Thoracic aorta (tissue), 2 donors: ENCODE results near the gene ENPP3. TPM values are rescaled to one million over a fixed set of nuclear protein-coding genes. Genes with fewer than 3 reads are reported as not detected.

Experiments used
- ATAC-seq: fragments of 150-250 bp; one replicate; pipeline ENCODE4 v1.8.0; 2017; ENCODE audit warnings: low read depth; ENCODE audit not compliant: insufficient number of reproducible peaks, low FRiP score
- DNase-seq: peaks from one replicate; pipeline ENCODE4 v3.0.0-alpha.2; 2020; ENCODE audit warnings: low spot score
- H3K27ac ChIP-seq, 2 donors: fragments of 200-600 bp; sonication (generic); 1 replicate in 1 of 2; 2 replicates in 1 of 2; pipeline ENCODE4 v1.5.1; 2016; ENCODE audit warnings: mild to moderate bottlenecking in 2 of 2, moderate library complexity in 2 of 2
- H3K27me3 ChIP-seq: fragments of 200-600 bp; sonication (generic); replicated peaks from 2 replicates; pipeline ENCODE4 v1.6.0; 2016; ENCODE audit warnings: mild to moderate bottlenecking; ENCODE audit not compliant: insufficient read depth
- H3K36me3 ChIP-seq: fragments of 200-600 bp; sonication (generic); one replicate; pipeline ENCODE4 v1.5.1; 2016
- H3K4me1 ChIP-seq, 2 donors: fragments of 200-600 bp; sonication (generic); 1 replicate in 1 of 2; 2 replicates in 1 of 2; pipeline versions ENCODE4 v1.5.1 to v1.6.0; 2016; ENCODE audit warnings: low read depth in 2 of 2, mild to moderate bottlenecking in 1 of 2; ENCODE audit not compliant: control insufficient read depth in 1 of 2
- H3K4me3 ChIP-seq: fragments of 200-600 bp; sonication (generic); 2 replicates; pipeline ENCODE4 v1.5.1; 2016; ENCODE audit warnings: mild to moderate bottlenecking
- H3K9me3 ChIP-seq: fragments of 200-600 bp; sonication (generic); 2 replicates; pipeline ENCODE4 v1.5.1; 2016
- CTCF ChIP-seq: fragments of 200-600 bp; sonication (generic); IDR thresholded peaks from one replicate; pipeline ENCODE4 v1.5.1; 2019; ENCODE audit warnings: antibody characterized with exemption
- total RNA-seq, 2 donors: library from RNA; depleted of rRNA; stranded (reverse); fragments of >200 nt; gene quantifications; one replicate each; pipeline versions ENCODE4 v1.1.0 to v1.2.3, GENCODE V29; 2016

Gene ENPP3
- total RNA-seq, 2 donors from 2014 or later, result 0.49 to 0.54 TPM

DNA sequence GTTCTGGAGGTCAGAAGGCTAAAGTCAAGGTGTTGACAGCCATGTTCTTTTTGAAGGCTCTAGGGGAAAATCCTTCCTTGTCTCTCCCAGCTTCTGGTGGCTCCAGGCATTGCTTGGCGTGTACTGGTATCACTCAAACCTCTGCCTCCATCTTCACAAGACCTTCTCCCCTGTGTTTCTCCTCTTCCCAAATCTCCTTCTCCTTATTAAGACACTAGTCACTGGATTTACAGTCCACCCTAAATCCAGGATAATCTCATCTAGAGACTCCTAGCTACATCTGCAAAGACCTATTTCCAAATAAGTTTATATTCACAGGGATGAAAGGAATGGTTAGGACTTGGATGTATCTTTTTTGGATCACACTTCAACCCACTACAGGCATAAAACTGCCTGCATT is 99.7 kb downstream of the ENPP3 start:
- TF ChIP-seq CTCF, result no peak
- Histone ChIP-seq H3K36me3 (no peaks in the 10 kb centered on the region), H3K4me1 (peaks cover 9 to 11% of the 10 kb centered on the region in 2 donors), H3K9me3 (no peaks in the 10 kb centered on the region), H3K4me3 (no peak overlapping the region), H3K27me3 (no peaks in the 10 kb centered on the region), H3K27ac (no peak overlapping the region)
- no peak for ATAC-seq
- no peak for DNase-seq

- H3K4me1 ChIP-seq, result peaks cover 3 to 4% of the 10 kb centered on the region in 2 donors
- H3K4me3 ChIP-seq, result no peak overlapping the region
- no peak for TF ChIP-seq CTCF
- H3K27ac ChIP-seq, result no peak overlapping the region
- no peaks in the 10 kb centered on the region for H3K9me3 ChIP-seq
- no peaks in the 10 kb centered on the region for H3K36me3 ChIP-seq
- H3K27me3 ChIP-seq, result no peaks in the 10 kb centered on the region
- no peak for ATAC-seq
- DNase-seq, result no peak
These were observed 102.0 kb downstream of the ENPP3 start for GRCh38 chr6:131739136-131739535.

DNA sequence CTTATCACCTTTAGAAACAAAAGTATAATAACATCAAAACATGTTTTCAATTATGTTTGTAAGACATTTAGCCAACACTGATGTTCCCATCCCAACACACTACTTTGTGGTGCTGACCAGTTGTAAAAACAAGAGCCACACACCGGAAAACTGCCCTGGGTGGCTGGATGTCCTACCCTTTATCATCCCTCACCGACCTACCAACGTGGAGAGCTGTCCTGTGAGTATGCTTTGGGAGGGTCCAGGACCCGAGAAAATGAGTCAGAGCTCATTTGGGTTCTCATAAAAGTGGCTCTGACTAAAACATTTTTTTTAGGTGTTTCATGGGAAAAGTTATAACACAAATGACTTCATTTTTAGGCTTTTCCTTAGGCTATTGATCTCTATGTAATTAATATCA is 103.1 kb downstream of the ENPP3 start:
- Histone ChIP-seq H3K4me1 (peaks cover under 1 to 3% of the 10 kb centered on the region in 2 donors), H3K9me3 (no peaks in the 10 kb centered on the region), H3K4me3 (no peak overlapping the region), H3K36me3 (no peaks in the 10 kb centered on the region), H3K27ac (no peak overlapping the region), H3K27me3 (no peaks in the 10 kb centered on the region)
- DNase-seq (no peak), ATAC-seq (no peak)
- TF ChIP-seq CTCF, result no peak

- no peaks in the 10 kb centered on the region for H3K27me3 ChIP-seq
- DNase-seq, result no peak
- no peak for ATAC-seq
- no peak overlapping the region for H3K27ac ChIP-seq
- H3K4me3 ChIP-seq, result no peak overlapping the region
- H3K36me3 ChIP-seq, result no peaks in the 10 kb centered on the region
- no peak for TF ChIP-seq CTCF
- peaks cover 0 to 3% of the 10 kb centered on the region in 2 donors for H3K4me1 ChIP-seq
- H3K9me3 ChIP-seq, result no peaks in the 10 kb centered on the region
These were observed 104.7 kb downstream of the ENPP3 start for GRCh38 chr6:131741688-131742393.

GRCh38 chr6:131744432-131745287 is 107.6 kb downstream of the ENPP3 start:
- no peak for TF ChIP-seq CTCF

More at GRCh38 chr6:131744432-131745287, 107.6 kb downstream of the ENPP3 start:
- H3K9me3 ChIP-seq, result no peaks in the 10 kb centered on the region
- no peaks in the 10 kb centered on the region for H3K27me3 ChIP-seq
- no peak overlapping the region for H3K4me3 ChIP-seq
- no peak for ATAC-seq
- H3K4me1 ChIP-seq, result no peaks in the 10 kb centered on the region
- DNase-seq, result no peak
- no peaks in the 10 kb centered on the region for H3K36me3 ChIP-seq
- H3K27ac ChIP-seq, result no peak overlapping the region
